Fibroblast of lung (primary cell): ENCODE data around the gene CNDP2.

ENCODE experiments used
- CTCF ChIP-seq, 2 donors: IDR thresholded peaks in 1 of 2; conservative IDR thresholded peaks in 1 of 2; 1 replicate in 1 of 2; 2 replicates in 1 of 2; pipeline ENCODE4 v1.5.1; 2011 to 2012; ENCODE audit warnings: low read length in 2 of 2, control low read depth in 1 of 2, inconsistent platforms in 1 of 2, low read depth in 1 of 2, mild to moderate bottlenecking in 1 of 2
- EZH2 ChIP-seq: IDR thresholded peaks from 2 replicates; pipeline ENCODE4 v1.5.1; 2012; ENCODE audit warnings: low read length, control low read depth, mild to moderate bottlenecking; ENCODE audit errors: missing control alignments

- TF ChIP-seq CTCF (conservative IDR thresholded peaks at IDR 0.05 in 1 of 2, IDR thresholded peaks at IDR 0.05 in 1 of 2; ENCODE audit: low read depth in 1 of 2, low read length in 2 of 2) (no peak), EZH2 (no peak)
Observed at GRCh38 chr18:74478316-74478715, 17.8 kb upstream of the CNDP2 start.
